ENCODE results near the gene NAMPT. TPM values are rescaled to one million over a fixed set of nuclear protein-coding genes. Genes with fewer than 3 reads are reported as not detected.
A peak's percentile ranks its signal among the peaks of the same experiment; 100 is the strongest.

Gene NAMPT
- total and polyA plus RNA-seq, 9 of the 15 experiments (the other 6 are each of a cell fraction or from before 2014, with no cell fraction given) = 41.1 to 160 (median 106) TPM

DNA sequence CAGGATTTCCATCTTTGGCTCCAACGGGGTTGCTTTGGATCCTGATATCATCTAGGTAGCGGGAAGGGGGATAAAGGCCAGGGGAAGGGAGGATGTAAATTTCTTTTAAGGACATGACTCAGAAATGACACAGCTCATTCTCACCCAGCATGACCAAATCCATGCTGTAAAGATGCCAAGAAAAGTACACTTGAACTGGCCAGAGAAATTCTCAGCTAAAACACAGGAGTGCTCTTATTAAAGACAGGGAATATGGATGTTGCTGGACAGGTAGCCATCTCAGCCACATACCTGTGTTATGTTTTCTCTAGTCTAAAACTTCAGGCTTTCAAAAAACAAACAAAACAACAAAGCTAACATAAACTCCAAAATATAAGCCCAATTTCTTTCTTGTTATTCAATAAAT, 68.3 kb downstream of the NAMPT start (continued):
- TF ChIP-seq BACH1 (tag; IDR thresholded peaks at IDR 0.05) (peak; percentile 96), C11orf30 (IDR thresholded peaks at IDR 0.05; ENCODE audit: low read depth) (peak; percentile 96), RNF2 (IDR thresholded peaks at IDR 0.05) (peak; percentile 56), SRSF3 (IDR thresholded peaks at IDR 0.05; ENCODE audit: insufficient read depth, low read length) (no peak), HDAC8 (tag; IDR thresholded peaks at IDR 0.05) (no peak), ETV5 (CRISPR knock-in tag; IDR thresholded peaks at IDR 0.05; ENCODE audit: low read depth) (peak; percentile 73; the same call in 1 of the 2 replicates), CEBPG (CRISPR knock-in tag; IDR thresholded peaks at IDR 0.05) (no peak), CEBPG (tag; conservative IDR thresholded peaks at IDR 0.05 in 1 of 2, IDR thresholded peaks at IDR 0.05 in 1 of 2) (peak in 1 of 2 experiments; percentile 58; a peak in 1 of 4 replicates), NFIC (IDR thresholded peaks at IDR 0.05) (peak; percentile 92), SMAD3 (CRISPR knock-in tag; conservative IDR thresholded peaks at IDR 0.05) (0 out of 2 replicates have a peak, but pooled peaks have one; percentile 66), JUN (IDR thresholded peaks at IDR 0.05; ENCODE audit: borderline replicate concordance, low read depth, low read length) (peak; percentile 97), JUN (CRISPR knock-in tag; IDR thresholded peaks at IDR 0.05; ENCODE audit: borderline replicate concordance) (no peak), ZNF174 (CRISPR knock-in tag; IDR thresholded peaks at IDR 0.05) (no peak), HDGF (IDR thresholded peaks at IDR 0.05) (no peak), DPF2 (IDR thresholded peaks at IDR 0.05) (peak; percentile 98), MAFK (IDR thresholded peaks at IDR 0.05; ENCODE audit: low read length) (peak; percentile 86), ZNF175 (CRISPR knock-in tag; IDR thresholded peaks at IDR 0.05; ENCODE audit: low read depth) (peak; percentile 84), CXXC5 (CRISPR knock-in tag; IDR thresholded peaks at IDR 0.05) (peak; percentile 58), ETV6 (IDR thresholded peaks at IDR 0.05; ENCODE audit: borderline replicate concordance in 1 of 2, low read depth in 2 of 2, low read length in 1 of 2) (0 out of 4 replicates have a peak, but pooled peaks have one; percentile 20 to 47), ETV6 (CRISPR knock-in tag; IDR thresholded peaks at IDR 0.05; ENCODE audit: borderline replicate concordance) (no peak), MTA1 (IDR thresholded peaks at IDR 0.05; ENCODE audit: borderline replicate concordance) (peak; percentile 87), TRIM28 (IDR thresholded peaks at IDR 0.05) (0 out of 2 replicates have a peak, but pooled peaks have one; percentile 63), SFPQ (IDR thresholded peaks at IDR 0.05; ENCODE audit: low read depth, low read length) (no peak), SRF (CRISPR knock-in tag; IDR thresholded peaks at IDR 0.05) (peak in 1 of 2 experiments; percentile 95; a peak in 2 of 4 replicates), TAL1 (IDR thresholded peaks at IDR 0.05) (0 out of 2 replicates have a peak, but pooled peaks have one; percentile 12), NFE2 (IDR thresholded peaks at IDR 0.05; ENCODE audit: low read depth) (peak; percentile 99), CHD2 (IDR thresholded peaks at IDR 0.05; ENCODE audit: low read depth, low read length) (no peak), FIP1L1 (IDR thresholded peaks at IDR 0.05; ENCODE audit: low read depth, low read length, poor library complexity, severe bottlenecking) (no peak), IFI16 (CRISPR knock-in tag; IDR thresholded peaks at IDR 0.05) (no peak), ZNF263 (CRISPR knock-in tag; IDR thresholded peaks at IDR 0.05; ENCODE audit: borderline replicate concordance) (no peak)
- TF ChIP-seq, protein P1, sequence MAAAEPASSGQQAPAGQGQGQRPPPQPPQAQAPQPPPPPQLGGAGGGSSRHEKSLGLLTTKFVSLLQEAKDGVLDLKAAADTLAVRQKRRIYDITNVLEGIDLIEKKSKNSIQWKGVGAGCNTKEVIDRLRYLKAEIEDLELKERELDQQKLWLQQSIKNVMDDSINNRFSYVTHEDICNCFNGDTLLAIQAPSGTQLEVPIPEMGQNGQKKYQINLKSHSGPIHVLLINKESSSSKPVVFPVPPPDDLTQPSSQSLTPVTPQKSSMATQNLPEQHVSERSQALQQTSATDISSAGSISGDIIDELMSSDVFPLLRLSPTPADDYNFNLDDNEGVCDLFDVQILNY (CRISPR knock-in tag; IDR thresholded peaks at IDR 0.05) = no peak

Measured in K562 (cell line).